ENCODE measurements around the gene MAP3K13. TPM values are rescaled to one million over a fixed set of nuclear protein-coding genes. Genes with fewer than 3 reads are reported as not detected.

The MAP3K13 gene
- total RNA-seq, 1 experiment from 2014 or later: 9.1 TPM

- POLR2A ChIA-PET: no interaction called here
- H3K27ac Mint-ChIP-seq: no peak overlapping the region
- ATAC-seq (no peak), DNase-seq (ENCODE audit: low spot score) (no peak)
- H3K27me3 Mint-ChIP-seq (ENCODE audit: low read depth): no peaks in the 10 kb centered on the region; the same call in 1 of the 2 replicates
- H3K4me3 Mint-ChIP-seq: no peak overlapping the region
- no peaks in the 10 kb centered on the region for H3K4me1 Mint-ChIP-seq
- no peaks in the 10 kb centered on the region for H3K9me3 Mint-ChIP-seq
- CTCF ChIA-PET: no interaction called here
- no peaks in the 10 kb centered on the region for H3K36me3 Mint-ChIP-seq
- TF ChIP-seq GRHL2 (CRISPR knock-in tag; IDR thresholded peaks at IDR 0.05; ENCODE audit: insufficient replicate concordance, severe bottlenecking): no peak
- no peak for TF ChIP-seq SOX15 (CRISPR knock-in tag; IDR thresholded peaks at IDR 0.05)
- no peak for TF ChIP-seq ZNF317 (CRISPR knock-in tag; IDR thresholded peaks at IDR 0.05; ENCODE audit: borderline replicate concordance, low read depth)
- TF ChIP-seq E2F5 (CRISPR knock-in tag; IDR thresholded peaks at IDR 0.05): no peak
- TF ChIP-seq, protein P1, sequence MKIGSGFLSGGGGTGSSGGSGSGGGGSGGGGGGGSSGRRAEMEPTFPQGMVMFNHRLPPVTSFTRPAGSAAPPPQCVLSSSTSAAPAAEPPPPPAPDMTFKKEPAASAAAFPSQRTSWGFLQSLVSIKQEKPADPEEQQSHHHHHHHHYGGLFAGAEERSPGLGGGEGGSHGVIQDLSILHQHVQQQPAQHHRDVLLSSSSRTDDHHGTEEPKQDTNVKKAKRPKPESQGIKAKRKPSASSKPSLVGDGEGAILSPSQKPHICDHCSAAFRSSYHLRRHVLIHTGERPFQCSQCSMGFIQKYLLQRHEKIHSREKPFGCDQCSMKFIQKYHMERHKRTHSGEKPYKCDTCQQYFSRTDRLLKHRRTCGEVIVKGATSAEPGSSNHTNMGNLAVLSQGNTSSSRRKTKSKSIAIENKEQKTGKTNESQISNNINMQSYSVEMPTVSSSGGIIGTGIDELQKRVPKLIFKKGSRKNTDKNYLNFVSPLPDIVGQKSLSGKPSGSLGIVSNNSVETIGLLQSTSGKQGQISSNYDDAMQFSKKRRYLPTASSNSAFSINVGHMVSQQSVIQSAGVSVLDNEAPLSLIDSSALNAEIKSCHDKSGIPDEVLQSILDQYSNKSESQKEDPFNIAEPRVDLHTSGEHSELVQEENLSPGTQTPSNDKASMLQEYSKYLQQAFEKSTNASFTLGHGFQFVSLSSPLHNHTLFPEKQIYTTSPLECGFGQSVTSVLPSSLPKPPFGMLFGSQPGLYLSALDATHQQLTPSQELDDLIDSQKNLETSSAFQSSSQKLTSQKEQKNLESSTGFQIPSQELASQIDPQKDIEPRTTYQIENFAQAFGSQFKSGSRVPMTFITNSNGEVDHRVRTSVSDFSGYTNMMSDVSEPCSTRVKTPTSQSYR (CRISPR knock-in tag; IDR thresholded peaks at IDR 0.05): no peak
- TF ChIP-seq, protein P2, sequence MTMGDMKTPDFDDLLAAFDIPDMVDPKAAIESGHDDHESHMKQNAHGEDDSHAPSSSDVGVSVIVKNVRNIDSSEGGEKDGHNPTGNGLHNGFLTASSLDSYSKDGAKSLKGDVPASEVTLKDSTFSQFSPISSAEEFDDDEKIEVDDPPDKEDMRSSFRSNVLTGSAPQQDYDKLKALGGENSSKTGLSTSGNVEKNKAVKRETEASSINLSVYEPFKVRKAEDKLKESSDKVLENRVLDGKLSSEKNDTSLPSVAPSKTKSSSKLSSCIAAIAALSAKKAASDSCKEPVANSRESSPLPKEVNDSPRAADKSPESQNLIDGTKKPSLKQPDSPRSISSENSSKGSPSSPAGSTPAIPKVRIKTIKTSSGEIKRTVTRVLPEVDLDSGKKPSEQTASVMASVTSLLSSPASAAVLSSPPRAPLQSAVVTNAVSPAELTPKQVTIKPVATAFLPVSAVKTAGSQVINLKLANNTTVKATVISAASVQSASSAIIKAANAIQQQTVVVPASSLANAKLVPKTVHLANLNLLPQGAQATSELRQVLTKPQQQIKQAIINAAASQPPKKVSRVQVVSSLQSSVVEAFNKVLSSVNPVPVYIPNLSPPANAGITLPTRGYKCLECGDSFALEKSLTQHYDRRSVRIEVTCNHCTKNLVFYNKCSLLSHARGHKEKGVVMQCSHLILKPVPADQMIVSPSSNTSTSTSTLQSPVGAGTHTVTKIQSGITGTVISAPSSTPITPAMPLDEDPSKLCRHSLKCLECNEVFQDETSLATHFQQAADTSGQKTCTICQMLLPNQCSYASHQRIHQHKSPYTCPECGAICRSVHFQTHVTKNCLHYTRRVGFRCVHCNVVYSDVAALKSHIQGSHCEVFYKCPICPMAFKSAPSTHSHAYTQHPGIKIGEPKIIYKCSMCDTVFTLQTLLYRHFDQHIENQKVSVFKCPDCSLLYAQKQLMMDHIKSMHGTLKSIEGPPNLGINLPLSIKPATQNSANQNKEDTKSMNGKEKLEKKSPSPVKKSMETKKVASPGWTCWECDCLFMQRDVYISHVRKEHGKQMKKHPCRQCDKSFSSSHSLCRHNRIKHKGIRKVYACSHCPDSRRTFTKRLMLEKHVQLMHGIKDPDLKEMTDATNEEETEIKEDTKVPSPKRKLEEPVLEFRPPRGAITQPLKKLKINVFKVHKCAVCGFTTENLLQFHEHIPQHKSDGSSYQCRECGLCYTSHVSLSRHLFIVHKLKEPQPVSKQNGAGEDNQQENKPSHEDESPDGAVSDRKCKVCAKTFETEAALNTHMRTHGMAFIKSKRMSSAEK (CRISPR knock-in tag; IDR thresholded peaks at IDR 0.05; ENCODE audit: borderline replicate concordance): no peak
- TF ChIP-seq TEAD1 (CRISPR knock-in tag; IDR thresholded peaks at IDR 0.05): no peak
- no peak for TF ChIP-seq OVOL2 (CRISPR knock-in tag; IDR thresholded peaks at IDR 0.05; ENCODE audit: borderline replicate concordance)
- TF ChIP-seq ZNF232 (CRISPR knock-in tag; IDR thresholded peaks at IDR 0.05): no peak
- no peak for TF ChIP-seq HMGA2 (CRISPR knock-in tag; IDR thresholded peaks at IDR 0.05)
- no peak for TF ChIP-seq FOXK1 (CRISPR knock-in tag; IDR thresholded peaks at IDR 0.05)
Measured at GRCh38 chr3:185422677-185423076, 59.7 kb downstream of the MAP3K13 start.

GRCh38 chr3:185423178-185423577 is 60.2 kb downstream of the MAP3K13 start:
- H3K27me3 Mint-ChIP-seq (ENCODE audit: low read depth): no peaks in the 10 kb centered on the region; the same call in 1 of the 2 replicates
- no peaks in the 10 kb centered on the region for H3K9me3 Mint-ChIP-seq
- no peak for ATAC-seq
- H3K4me1 Mint-ChIP-seq: no peaks in the 10 kb centered on the region
- H3K27ac Mint-ChIP-seq: no peak overlapping the region
- ChIA-PET POLR2A (no interaction called here), CTCF (no interaction called here)
- no peak overlapping the region for H3K4me3 Mint-ChIP-seq
- no peaks in the 10 kb centered on the region for H3K36me3 Mint-ChIP-seq
- DNase-seq (ENCODE audit: low spot score): no peak
- TF ChIP-seq, protein P3, sequence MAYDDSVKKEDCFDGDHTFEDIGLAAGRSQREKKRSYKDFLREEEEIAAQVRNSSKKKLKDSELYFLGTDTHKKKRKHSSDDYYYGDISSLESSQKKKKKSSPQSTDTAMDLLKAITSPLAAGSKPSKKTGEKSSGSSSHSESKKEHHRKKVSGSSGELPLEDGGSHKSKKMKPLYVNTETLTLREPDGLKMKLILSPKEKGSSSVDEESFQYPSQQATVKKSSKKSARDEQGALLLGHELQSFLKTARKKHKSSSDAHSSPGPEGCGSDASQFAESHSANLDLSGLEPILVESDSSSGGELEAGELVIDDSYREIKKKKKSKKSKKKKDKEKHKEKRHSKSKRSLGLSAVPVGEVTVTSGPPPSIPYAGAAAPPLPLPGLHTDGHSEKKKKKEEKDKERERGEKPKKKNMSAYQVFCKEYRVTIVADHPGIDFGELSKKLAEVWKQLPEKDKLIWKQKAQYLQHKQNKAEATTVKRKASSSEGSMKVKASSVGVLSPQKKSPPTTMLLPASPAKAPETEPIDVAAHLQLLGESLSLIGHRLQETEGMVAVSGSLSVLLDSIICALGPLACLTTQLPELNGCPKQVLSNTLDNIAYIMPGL (CRISPR knock-in tag; IDR thresholded peaks at IDR 0.05): no peak
- TF ChIP-seq, protein P4, sequence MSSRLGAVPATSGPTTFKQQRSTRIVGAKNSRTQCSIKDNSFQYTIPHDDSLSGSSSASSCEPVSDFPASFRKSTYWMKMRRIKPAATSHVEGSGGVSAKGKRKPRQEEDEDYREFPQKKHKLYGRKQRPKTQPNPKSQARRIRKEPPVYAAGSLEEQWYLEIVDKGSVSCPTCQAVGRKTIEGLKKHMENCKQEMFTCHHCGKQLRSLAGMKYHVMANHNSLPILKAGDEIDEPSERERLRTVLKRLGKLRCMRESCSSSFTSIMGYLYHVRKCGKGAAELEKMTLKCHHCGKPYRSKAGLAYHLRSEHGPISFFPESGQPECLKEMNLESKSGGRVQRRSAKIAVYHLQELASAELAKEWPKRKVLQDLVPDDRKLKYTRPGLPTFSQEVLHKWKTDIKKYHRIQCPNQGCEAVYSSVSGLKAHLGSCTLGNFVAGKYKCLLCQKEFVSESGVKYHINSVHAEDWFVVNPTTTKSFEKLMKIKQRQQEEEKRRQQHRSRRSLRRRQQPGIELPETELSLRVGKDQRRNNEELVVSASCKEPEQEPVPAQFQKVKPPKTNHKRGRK (CRISPR knock-in tag; IDR thresholded peaks at IDR 0.05; ENCODE audit: borderline replicate concordance): no peak
- TF ChIP-seq ZNF138 (CRISPR knock-in tag; conservative IDR thresholded peaks at IDR 0.05): no peak
- TF ChIP-seq ATF2 (CRISPR knock-in tag; IDR thresholded peaks at IDR 0.05; ENCODE audit: borderline replicate concordance, low read depth): no peak
- no peak for TF ChIP-seq CBFB (CRISPR knock-in tag; IDR thresholded peaks at IDR 0.05; ENCODE audit: low read depth)
- TF ChIP-seq STAT6 (CRISPR knock-in tag; conservative IDR thresholded peaks at IDR 0.05; ENCODE audit: low read depth): no peak
- TF ChIP-seq ZNF423 (CRISPR knock-in tag; IDR thresholded peaks at IDR 0.05): no peak

Data from WTC11 (cell line).